WTC11 (cell line): ENCODE measurements around the gene INTS7.

Source experiments
- CREB1 ChIP-seq: sonication (generic); formaldehyde crosslinking; IDR thresholded peaks from 2 replicates; pipeline ENCODE4 v1.8.0; 2023; ENCODE audit warnings: mild to moderate bottlenecking, missing genetic modification reagents
- CTCF ChIP-seq: fragments of 200-600 bp; IDR thresholded peaks from 2 replicates; pipeline ENCODE4 v1.8.0; 2022; ENCODE audit warnings: antibody characterized with exemption
- FOXJ3 ChIP-seq: sonication (generic); formaldehyde crosslinking; IDR thresholded peaks from 2 replicates; pipeline ENCODE4 v1.9.0; 2021; ENCODE audit warnings: missing genetic modification reagents, mild to moderate bottlenecking, borderline replicate concordance
- JUN ChIP-seq: sonication (generic); formaldehyde crosslinking; IDR thresholded peaks from 2 replicates; pipeline ENCODE4 v1.8.0; 2023; ENCODE audit warnings: mild to moderate bottlenecking, missing genetic modification reagents
- MYBL2 ChIP-seq: sonication (generic); formaldehyde crosslinking; IDR thresholded peaks from 2 replicates; pipeline ENCODE4 v1.8.1; 2023; ENCODE audit warnings: mild to moderate bottlenecking, moderate library complexity, missing genetic modification reagents
- NR3C1 ChIP-seq: sonication (generic); formaldehyde crosslinking; conservative IDR thresholded peaks from 2 replicates; pipeline ENCODE4 v1.8.1; 2023; ENCODE audit warnings: low read depth, mild to moderate bottlenecking, missing genetic modification reagents
- SMAD3 ChIP-seq: sonication (generic); formaldehyde crosslinking; IDR thresholded peaks from 2 replicates; pipeline ENCODE4 v1.8.0; 2022; ENCODE audit warnings: missing genetic modification reagents, mild to moderate bottlenecking, borderline replicate concordance
- SP1 ChIP-seq: sonication (generic); formaldehyde crosslinking; conservative IDR thresholded peaks from 2 replicates; pipeline ENCODE4 v1.8.1; 2022; ENCODE audit warnings: missing genetic modification reagents
- TEAD1 ChIP-seq: sonication (generic); formaldehyde crosslinking; IDR thresholded peaks from 2 replicates; pipeline ENCODE4 v1.8.0; 2022; ENCODE audit warnings: mild to moderate bottlenecking, missing genetic modification reagents
- TEAD4 ChIP-seq: sonication (generic); formaldehyde crosslinking; IDR thresholded peaks from 2 replicates; pipeline ENCODE4 v1.8.0; 2022; ENCODE audit warnings: mild to moderate bottlenecking, missing genetic modification reagents
- TP53 ChIP-seq: sonication (generic); formaldehyde crosslinking; IDR thresholded peaks from 2 replicates; pipeline ENCODE4 v1.8.1; 2023; ENCODE audit warnings: mild to moderate bottlenecking, missing genetic modification reagents
- TF ChIP-seq, protein P1 (sequence below): sonication (generic); formaldehyde crosslinking; IDR thresholded peaks from 2 replicates; pipeline ENCODE4 v1.8.0; 2022; ENCODE audit warnings: mild to moderate bottlenecking, missing genetic modification reagents

DNA sequence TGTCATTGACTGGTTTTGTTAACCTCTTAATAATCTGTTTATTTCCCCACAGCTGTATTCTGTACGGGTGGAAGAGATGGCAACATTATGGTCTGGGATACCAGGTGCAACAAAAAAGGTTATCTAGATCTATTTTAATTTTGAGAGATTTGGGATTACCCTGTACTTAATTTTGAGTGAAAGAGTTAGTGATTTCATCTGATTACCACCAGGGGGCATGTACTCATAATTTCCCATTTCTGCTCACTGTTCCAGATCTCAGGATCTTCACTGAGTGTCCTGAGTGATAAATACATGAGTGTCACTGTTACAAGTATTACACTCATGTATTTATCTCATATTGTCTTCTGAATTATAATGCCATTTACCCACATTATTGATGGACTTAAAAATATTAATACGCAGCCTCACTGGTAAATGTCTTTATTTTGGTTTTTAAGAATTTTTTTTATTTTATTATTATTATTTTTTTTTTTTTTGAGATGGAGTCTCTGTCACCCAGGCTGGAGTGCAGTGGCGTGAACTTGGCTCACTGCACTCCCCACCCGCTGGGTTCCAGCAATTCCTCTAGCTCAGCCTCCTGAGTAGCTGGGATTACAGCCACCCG, 27.6 kb upstream of the INTS7 start:
- peak; percentile 47; the same call in 1 of the 2 replicates for TF ChIP-seq CTCF
- TF ChIP-seq FOXJ3 (CRISPR knock-in tag): no peak
- TF ChIP-seq SP1 (CRISPR knock-in tag): no peak
- TF ChIP-seq TEAD1: no peak
- no peak for TF ChIP-seq SMAD3
- no peak for TF ChIP-seq NR3C1 (CRISPR knock-in tag)
- TF ChIP-seq CREB1 (CRISPR knock-in tag): no peak
- no peak for TF ChIP-seq MYBL2 (CRISPR knock-in tag)
- TF ChIP-seq, protein P1, sequence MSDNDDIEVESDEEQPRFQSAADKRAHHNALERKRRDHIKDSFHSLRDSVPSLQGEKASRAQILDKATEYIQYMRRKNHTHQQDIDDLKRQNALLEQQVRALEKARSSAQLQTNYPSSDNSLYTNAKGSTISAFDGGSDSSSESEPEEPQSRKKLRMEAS (CRISPR knock-in tag): no peak
- no peak for TF ChIP-seq TP53
- TF ChIP-seq TEAD4: no peak
- TF ChIP-seq JUN (CRISPR knock-in tag): no peak
